ENCODE results near the gene ST6GALNAC3.

- TF ChIP-seq CTCF (optimal IDR thresholded peaks at IDR 0.05 in 1 of 3, IDR thresholded peaks at IDR 0.05 in 1 of 3, conservative IDR thresholded peaks at IDR 0.05 in 1 of 3; ENCODE audit: extremely low read depth in 1 of 3, insufficient read depth in 2 of 3, low read length in 3 of 3) = no peak
- no peak for TF ChIP-seq EZH2 (IDR thresholded peaks at IDR 0.05; ENCODE audit: low read length)
Observed at GRCh38 chr1:76679534-76680152, 605.1 kb downstream of the ST6GALNAC3 start.

All from keratinocyte (primary cell).